Endodermal cell (in vitro differentiated cells): ENCODE results near the gene TP53I11. TPM values are rescaled to one million over a fixed set of nuclear protein-coding genes. Genes with fewer than 3 reads are reported as not detected.
A peak's percentile ranks its signal among the peaks of the same experiment; 100 is the strongest.

Experiments used
- DNase-seq: peaks from one replicate; pipeline ENCODE4 v3.0.0-alpha.2; 2017
- H3K27ac ChIP-seq: 2 replicates; pipeline ENCODE4 v1.5.1; 2013; ENCODE audit warnings: mild to moderate bottlenecking, low read depth, low read length, moderate library complexity
- H3K27me3 ChIP-seq: 2 replicates; pipeline ENCODE4 v1.6.1; 2013; ENCODE audit warnings: mild to moderate bottlenecking, low read length, moderate library complexity; ENCODE audit not compliant: insufficient read depth, control insufficient read depth, poor library complexity, severe bottlenecking
- H3K36me3 ChIP-seq: 2 replicates; pipeline ENCODE4 v1.7.0; 2013; ENCODE audit warnings: mild to moderate bottlenecking, low read length, moderate library complexity; ENCODE audit not compliant: control insufficient read depth, insufficient read depth
- H3K4me1 ChIP-seq: one replicate; pipeline ENCODE4 v1.7.0; 2013; ENCODE audit warnings: low read length; ENCODE audit not compliant: control insufficient read depth, insufficient read depth
- H3K4me3 ChIP-seq: 2 replicates; pipeline ENCODE4 v1.5.1; 2013; ENCODE audit warnings: mild to moderate bottlenecking, low read length, moderate library complexity
- H3K9ac ChIP-seq: 2 replicates; pipeline ENCODE4 v1.6.1; 2013; ENCODE audit warnings: mild to moderate bottlenecking, low read length, moderate library complexity; ENCODE audit not compliant: poor library complexity, severe bottlenecking; ENCODE audit errors: extremely low read depth
- H3K9me3 ChIP-seq: 2 replicates; pipeline ENCODE4 v1.6.1; 2013; ENCODE audit warnings: mild to moderate bottlenecking, low read length, moderate library complexity; ENCODE audit not compliant: control insufficient read depth
- H3K27ac Mint-ChIP-seq: 2 replicates; pipeline ENCODE4 v1.8.0; 2020; ENCODE audit warnings: mixed read lengths
- H3K27me3 Mint-ChIP-seq: 2 replicates; pipeline ENCODE4 v1.8.0; 2021; ENCODE audit warnings: mild to moderate bottlenecking, mixed read lengths; ENCODE audit not compliant: insufficient read depth
- H3K36me3 Mint-ChIP-seq: 2 replicates; pipeline ENCODE4 v1.8.0; 2020; ENCODE audit warnings: low read depth, mixed read lengths
- H3K4me1 Mint-ChIP-seq: 2 replicates; pipeline ENCODE4 v1.8.0; 2020; ENCODE audit warnings: mixed read lengths
- H3K4me3 Mint-ChIP-seq: 2 replicates; pipeline ENCODE4 v1.8.0; 2020; ENCODE audit warnings: mild to moderate bottlenecking, moderate library complexity, mixed read lengths
- H3K9me3 Mint-ChIP-seq: 2 replicates; pipeline ENCODE4 v1.8.0; 2020; ENCODE audit warnings: mild to moderate bottlenecking, mixed read lengths
- CTCF ChIP-seq: fragments of 200-600 bp; sonication (generic); conservative IDR thresholded peaks from 2 replicates; pipeline ENCODE4 v1.5.0; 2021; ENCODE audit warnings: antibody characterized with exemption, mild to moderate bottlenecking
- WGBS, 2 experiments: methylation state at CpG; one replicate each; pipeline versions ENCODE4 v1.1.5 to v1.1.7; 2013; ENCODE audit warnings: missing lambda C conversion rate in 2 of 2, mixed read lengths in 1 of 2; ENCODE audit not compliant: insufficient coverage in 1 of 2, insufficient read length in 1 of 2; 5-methylcytosine and 5-hydroxymethylcytosine counted together
- total RNA-seq, 2 donors: library from RNA; stranded (reverse); fragmentation: NEBNext Ultra II Directional in 1 of 2; extraction: Animal tissue kit (Norgen Biotek cat#: 25700) in 1 of 2; gene quantifications; 2 replicates in 1 of 2; 3 replicates in 1 of 2; pipeline ENCODE4 v1.2.1, GENCODE V29; 2021

The TP53I11 gene
- total RNA-seq, 2 donors from 2014 or later, result 136 to 203 TPM

GRCh38 chr11:44987506-44987905 lies 36.8 kb upstream of the TP53I11 start:
- Mint-ChIP-seq H3K4me3 (no peak overlapping the region), H3K9me3 (no peaks in the 10 kb centered on the region), H3K36me3 (no peaks in the 10 kb centered on the region), H3K27ac (no peak overlapping the region), H3K27me3 (peaks cover 9% of the 10 kb centered on the region), H3K4me1 (peaks cover 12% of the 10 kb centered on the region)
- DNase-seq, result peak; percentile 45
- Histone ChIP-seq H3K4me3 (no peak overlapping the region), H3K27me3 (no peaks in the 10 kb centered on the region), H3K27ac (no peak overlapping the region), H3K9me3 (no peaks in the 10 kb centered on the region), H3K9ac (no peak overlapping the region), H3K36me3 (no peaks in the 10 kb centered on the region), H3K4me1 (no peaks in the 10 kb centered on the region)
- 84 to 86% methylated on average over 8 to 10 of the region's 10 CpGs for WGBS, 2 experiments
- TF ChIP-seq CTCF, result no peak

GRCh38 chr11:44986315-44986714 lies 35.6 kb upstream of the TP53I11 start:
- no peak overlapping the region for H3K27ac Mint-ChIP-seq

GRCh38 chr11:44985721-44986120 lies 35.0 kb upstream of the TP53I11 start:
- Mint-ChIP-seq H3K36me3 (no peaks in the 10 kb centered on the region), H3K27ac (no peak overlapping the region), H3K4me3 (no peak overlapping the region), H3K27me3 (peaks cover 9% of the 10 kb centered on the region), H3K9me3 (peaks cover 3% of the 10 kb centered on the region), H3K4me1 (peaks cover 7% of the 10 kb centered on the region)
- TF ChIP-seq CTCF, result no peak
- H3K27ac ChIP-seq, result no peak overlapping the region
- H3K9me3 ChIP-seq, result no peaks in the 10 kb centered on the region
- 93 to 96% methylated on average over 6 of the region's 6 CpGs for WGBS, 2 experiments
- DNase-seq, result no peak
- no peaks in the 10 kb centered on the region for H3K27me3 ChIP-seq
- H3K4me3 ChIP-seq, result no peak overlapping the region
- H3K36me3 ChIP-seq, result no peaks in the 10 kb centered on the region
- H3K4me1 ChIP-seq, result no peaks in the 10 kb centered on the region
- H3K9ac ChIP-seq, result no peak overlapping the region

More at GRCh38 chr11:44986315-44986714, 35.6 kb upstream of the TP53I11 start:
- peaks cover 11% of the 10 kb centered on the region for H3K4me1 Mint-ChIP-seq
- H3K27me3 Mint-ChIP-seq, result peaks cover 9% of the 10 kb centered on the region
- Histone ChIP-seq H3K9ac (no peak overlapping the region), H3K9me3 (no peaks in the 10 kb centered on the region), H3K27me3 (no peaks in the 10 kb centered on the region), H3K36me3 (no peaks in the 10 kb centered on the region), H3K27ac (no peak overlapping the region), H3K4me3 (no peak overlapping the region), H3K4me1 (no peaks in the 10 kb centered on the region)
- no peak for TF ChIP-seq CTCF
- 88 to 91% methylated on average over 2 to 3 of the region's 3 CpGs for WGBS, 2 experiments
- DNase-seq, result no peak
- H3K9me3 Mint-ChIP-seq, result peaks cover under 1% of the 10 kb centered on the region
- no peak overlapping the region for H3K4me3 Mint-ChIP-seq
- H3K36me3 Mint-ChIP-seq, result no peaks in the 10 kb centered on the region
